GM12878 (cell line): ENCODE measurements around the gene BICD1.

ENCODE experiments used
- BHLHE40 ChIP-seq, 2 experiments: fragments of 450-650 bp in 1 of 2; IDR thresholded peaks; 2 replicates each; pipeline ENCODE4 v1.6.1; 2011 to 2017; ENCODE audit warnings: low read depth in 2 of 2, borderline replicate concordance in 1 of 2, improper control_type of control experiment in 1 of 2, low read length in 1 of 2, mild to moderate bottlenecking in 1 of 2
- CTCF ChIP-seq, 3 experiments: IDR thresholded peaks in 2 of 3; conservative IDR thresholded peaks in 1 of 3; 2 replicates each; pipeline ENCODE4 v1.5.1; 2011; ENCODE audit warnings: low read depth in 3 of 3, low read length in 3 of 3, mild to moderate bottlenecking in 3 of 3, control low read depth in 2 of 3, moderate library complexity in 2 of 3, inconsistent platforms in 1 of 3, mixed read lengths in 1 of 3; ENCODE audit not compliant: control insufficient read depth in 2 of 3, insufficient read depth in 1 of 3; ENCODE audit errors: extremely low read depth in 1 of 3
- MEF2A ChIP-seq: IDR thresholded peaks from 2 replicates; pipeline ENCODE4 v1.6.1; 2011; ENCODE audit warnings: low read depth, mild to moderate bottlenecking, low read length, moderate library complexity; ENCODE audit not compliant: insufficient read depth
- NFYB ChIP-seq: IDR thresholded peaks from 2 replicates; pipeline ENCODE4 v1.6.1; 2011; ENCODE audit warnings: low read depth, mild to moderate bottlenecking, low read length, improper control_type of control experiment, moderate library complexity; ENCODE audit not compliant: insufficient read depth
- RAD21 ChIP-seq: IDR thresholded peaks from 2 replicates; pipeline ENCODE4 v1.6.1; 2011; ENCODE audit warnings: mild to moderate bottlenecking, low read depth, low read length, moderate library complexity; ENCODE audit not compliant: insufficient read depth
- RB1 ChIP-seq: fragments of 450-650 bp; formaldehyde crosslinking; IDR thresholded peaks from 2 replicates; pipeline ENCODE4 v1.6.1; 2017; ENCODE audit warnings: mild to moderate bottlenecking, borderline replicate concordance
- SP1 ChIP-seq: IDR thresholded peaks from one replicate; pipeline ENCODE4 v1.6.1; 2011; ENCODE audit warnings: low read depth, low read length
- SRF ChIP-seq, 2 experiments: IDR thresholded peaks; 2 replicates each; pipeline ENCODE4 v1.6.1; 2011; ENCODE audit warnings: low read depth in 2 of 2, low read length in 2 of 2, mild to moderate bottlenecking in 1 of 2, moderate library complexity in 1 of 2
- YY1 ChIP-seq: IDR thresholded peaks from 2 replicates; pipeline ENCODE4 v1.6.1; 2011; ENCODE audit warnings: low read depth, mild to moderate bottlenecking, low read length

- TF ChIP-seq MEF2A (no peak), CTCF (IDR thresholded peaks at IDR 0.05 in 2 of 3, conservative IDR thresholded peaks at IDR 0.05 in 1 of 3; ENCODE audit: control insufficient read depth in 2 of 3, extremely low read depth in 1 of 3, insufficient read depth in 1 of 3, low read depth in 3 of 3, low read length in 3 of 3) (no peak), RAD21 (no peak), SP1 (no peak), YY1 (no peak), RB1 (no peak), NFYB (no peak), BHLHE40 (IDR thresholded peaks at IDR 0.05; ENCODE audit: borderline replicate concordance in 1 of 2, low read depth in 2 of 2, low read length in 1 of 2) (no peak), SRF (IDR thresholded peaks at IDR 0.05; ENCODE audit: low read depth in 2 of 2, low read length in 2 of 2) (no peak)
These were observed 293.5 kb downstream of the BICD1 start for GRCh38 chr12:32400114-32400672.
